Suprapubic skin (tissue), 4 donors: ENCODE data around the gene OSTC.

Experiments used
- EP300 ChIP-seq: sonication (generic); formaldehyde crosslinking; IDR thresholded peaks from one replicate; pipeline ENCODE4 v1.6.1; 2017; ENCODE audit warnings: antibody characterized with exemption
- POLR2A ChIP-seq, 2 donors: fragments of 450-650 bp; IDR thresholded peaks; one replicate each; pipeline ENCODE4 v1.6.1; 2017; ENCODE audit warnings: antibody characterized with exemption in 2 of 2, mild to moderate bottlenecking in 2 of 2, moderate library complexity in 2 of 2
- POLR2AphosphoS5 ChIP-seq, 3 donors: sonication (generic); formaldehyde crosslinking; IDR thresholded peaks; one replicate each; pipeline ENCODE4 v1.6.1; 2017; ENCODE audit warnings: antibody characterized with exemption in 3 of 3
- TF ChIP-seq, protein P1 (sequence below), 2 donors: fragments of 200-600 bp in 1 of 2; fragments of 450-650 bp in 1 of 2; sonication (generic) in 1 of 2; IDR thresholded peaks; one replicate each; pipeline ENCODE4 v1.5.1; 2016 to 2019; ENCODE audit warnings: antibody characterized with exemption in 2 of 2, mild to moderate bottlenecking in 1 of 2, moderate library complexity in 1 of 2

DNA sequence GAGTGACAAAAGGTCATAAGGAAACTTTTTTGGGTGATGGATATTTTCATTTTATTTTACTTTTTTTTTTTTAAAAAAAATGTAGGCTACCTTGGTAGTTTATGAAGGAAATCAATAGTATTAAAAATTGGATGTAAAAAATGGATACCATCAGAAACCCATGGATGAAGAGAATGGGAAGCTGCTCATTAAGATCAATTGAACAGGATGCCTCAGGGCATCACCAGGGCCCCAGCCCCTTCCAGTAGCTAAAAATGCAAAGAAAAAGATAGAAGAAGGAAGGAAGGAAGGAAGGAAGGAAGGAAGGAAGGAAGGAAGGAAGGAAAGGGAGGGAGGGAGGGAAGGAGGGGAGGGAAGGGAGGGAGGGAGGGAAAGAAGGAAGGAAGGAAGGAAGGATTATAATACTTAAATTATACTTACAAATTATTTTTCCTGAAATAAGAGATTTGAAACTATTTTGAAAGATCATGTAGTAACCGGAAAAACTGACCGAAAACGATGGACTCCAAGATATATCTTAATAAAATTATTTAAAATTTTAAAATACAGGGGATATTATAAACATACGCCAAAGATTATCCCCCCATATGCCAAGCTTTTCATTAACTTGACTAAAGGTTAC lies 24.1 kb downstream of the OSTC start:
- no peak for TF ChIP-seq POLR2A (IDR thresholded peaks at IDR 0.05)
- TF ChIP-seq, protein P1, sequence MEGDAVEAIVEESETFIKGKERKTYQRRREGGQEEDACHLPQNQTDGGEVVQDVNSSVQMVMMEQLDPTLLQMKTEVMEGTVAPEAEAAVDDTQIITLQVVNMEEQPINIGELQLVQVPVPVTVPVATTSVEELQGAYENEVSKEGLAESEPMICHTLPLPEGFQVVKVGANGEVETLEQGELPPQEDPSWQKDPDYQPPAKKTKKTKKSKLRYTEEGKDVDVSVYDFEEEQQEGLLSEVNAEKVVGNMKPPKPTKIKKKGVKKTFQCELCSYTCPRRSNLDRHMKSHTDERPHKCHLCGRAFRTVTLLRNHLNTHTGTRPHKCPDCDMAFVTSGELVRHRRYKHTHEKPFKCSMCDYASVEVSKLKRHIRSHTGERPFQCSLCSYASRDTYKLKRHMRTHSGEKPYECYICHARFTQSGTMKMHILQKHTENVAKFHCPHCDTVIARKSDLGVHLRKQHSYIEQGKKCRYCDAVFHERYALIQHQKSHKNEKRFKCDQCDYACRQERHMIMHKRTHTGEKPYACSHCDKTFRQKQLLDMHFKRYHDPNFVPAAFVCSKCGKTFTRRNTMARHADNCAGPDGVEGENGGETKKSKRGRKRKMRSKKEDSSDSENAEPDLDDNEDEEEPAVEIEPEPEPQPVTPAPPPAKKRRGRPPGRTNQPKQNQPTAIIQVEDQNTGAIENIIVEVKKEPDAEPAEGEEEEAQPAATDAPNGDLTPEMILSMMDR (IDR thresholded peaks at IDR 0.05): no peak
- TF ChIP-seq POLR2AphosphoS5 (IDR thresholded peaks at IDR 0.05): no peak
- TF ChIP-seq EP300: no peak
